ENCODE results near the gene NUMB. TPM values are rescaled to one million over a fixed set of nuclear protein-coding genes. Genes with fewer than 3 reads are reported as not detected.

Gene NUMB
- total RNA-seq, 1 donor from 2014 or later = 32.1 TPM

- intact Hi-C loops (cut with micrococcal nuclease) = no loop called here
- Histone ChIP-seq H3K27ac (replicated peaks) (peak overlapping the region; percentile 66), H3K4me3 (no peak overlapping the region), H3K36me3 (no peaks in the 10 kb centered on the region), H3K9me3 (replicated peaks) (no peaks in the 10 kb centered on the region), H3K27me3 (ENCODE audit: low read depth) (no peaks in the 10 kb centered on the region), H3K4me1 (peaks cover 26% of the 10 kb centered on the region)
- no peak for DNase-seq
- no peak for TF ChIP-seq CTCF (IDR thresholded peaks at IDR 0.05; ENCODE audit: borderline replicate concordance)
These were observed 114.0 kb downstream of the NUMB start for GRCh38 chr14:73344319-73344718.

- peaks cover 36% of the 10 kb centered on the region for H3K4me1 ChIP-seq
- no peaks in the 10 kb centered on the region for H3K9me3 ChIP-seq (replicated peaks)
- H3K36me3 ChIP-seq = no peaks in the 10 kb centered on the region
- TF ChIP-seq CTCF (IDR thresholded peaks at IDR 0.05; ENCODE audit: borderline replicate concordance) = no peak
- intact Hi-C loops (cut with micrococcal nuclease) = no loop called here
- no peak overlapping the region for H3K4me3 ChIP-seq
- no peak overlapping the region for H3K27ac ChIP-seq (replicated peaks)
- no peak for DNase-seq
- no peaks in the 10 kb centered on the region for H3K27me3 ChIP-seq (ENCODE audit: low read depth)
These were observed 115.7 kb downstream of the NUMB start for GRCh38 chr14:73342670-73343069.

- Histone ChIP-seq H3K4me1 (peaks cover 42% of the 10 kb centered on the region), H3K36me3 (no peaks in the 10 kb centered on the region), H3K27ac (replicated peaks) (no peak overlapping the region), H3K4me3 (no peak overlapping the region), H3K9me3 (replicated peaks) (no peaks in the 10 kb centered on the region), H3K27me3 (ENCODE audit: low read depth) (no peaks in the 10 kb centered on the region)
- DNase-seq = no peak
- TF ChIP-seq CTCF (IDR thresholded peaks at IDR 0.05; ENCODE audit: borderline replicate concordance) = no peak
- intact Hi-C loops (cut with micrococcal nuclease) = no loop called here
These were observed 118.3 kb downstream of the NUMB start for GRCh38 chr14:73339846-73340595.

GRCh38 chr14:73339206-73339605, 119.1 kb downstream of the NUMB start:
- Histone ChIP-seq H3K9me3 (replicated peaks) (no peaks in the 10 kb centered on the region), H3K4me3 (no peak overlapping the region), H3K27me3 (ENCODE audit: low read depth) (no peaks in the 10 kb centered on the region), H3K4me1 (peaks cover 34% of the 10 kb centered on the region), H3K27ac (replicated peaks) (no peak overlapping the region), H3K36me3 (no peaks in the 10 kb centered on the region)
- no peak for TF ChIP-seq CTCF (IDR thresholded peaks at IDR 0.05; ENCODE audit: borderline replicate concordance)
- intact Hi-C loops (cut with micrococcal nuclease) = no loop called here
- no peak for DNase-seq

GRCh38 chr14:73338551-73338950, 119.8 kb downstream of the NUMB start:
- DNase-seq = no peak
- Histone ChIP-seq H3K9me3 (replicated peaks) (no peaks in the 10 kb centered on the region), H3K4me3 (no peak overlapping the region), H3K27me3 (ENCODE audit: low read depth) (no peaks in the 10 kb centered on the region), H3K4me1 (peaks cover 28% of the 10 kb centered on the region), H3K36me3 (no peaks in the 10 kb centered on the region), H3K27ac (replicated peaks) (no peak overlapping the region)
- intact Hi-C loops (cut with micrococcal nuclease) = no loop called here
- TF ChIP-seq CTCF (IDR thresholded peaks at IDR 0.05; ENCODE audit: borderline replicate concordance) = no peak

All from left ventricle myocardium inferior (tissue), 1 donor.